ENCODE measurements around the gene PARD3B.

The PARD3B gene

GRCh38 chr2:205499006-205499405, 953.7 kb downstream of the PARD3B start:
- no peak for DNase-seq (ENCODE audit: low read depth in 2 of 2)

GRCh38 chr2:205500065-205500464, 954.8 kb downstream of the PARD3B start:
- no peak for DNase-seq (ENCODE audit: low read depth in 2 of 2)

DNA sequence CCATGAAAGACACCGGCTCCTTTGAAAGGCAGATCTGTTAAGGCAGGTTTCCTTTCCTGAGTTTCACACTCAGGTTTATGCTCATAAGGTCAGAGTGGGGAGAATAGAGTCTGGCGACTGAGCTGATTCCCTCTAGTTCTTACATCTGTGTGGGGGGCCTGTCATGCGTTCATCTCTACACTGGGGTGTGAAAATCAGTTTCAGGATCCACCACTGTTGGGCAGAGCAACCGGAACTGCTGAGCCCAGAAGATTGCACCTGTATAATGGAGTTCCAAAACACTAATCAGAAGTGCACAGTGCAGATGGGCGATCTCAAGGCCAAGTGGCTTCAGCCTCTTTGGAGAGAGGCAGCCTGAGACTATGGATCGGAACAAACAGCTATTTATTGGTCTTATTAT, 955.7 kb downstream of the PARD3B start:
- DNase-seq (ENCODE audit: low read depth in 2 of 2), result no peak

GRCh38 chr2:205501826-205502225, 956.6 kb downstream of the PARD3B start:
- no peak for DNase-seq (ENCODE audit: low read depth in 2 of 2)

DNA sequence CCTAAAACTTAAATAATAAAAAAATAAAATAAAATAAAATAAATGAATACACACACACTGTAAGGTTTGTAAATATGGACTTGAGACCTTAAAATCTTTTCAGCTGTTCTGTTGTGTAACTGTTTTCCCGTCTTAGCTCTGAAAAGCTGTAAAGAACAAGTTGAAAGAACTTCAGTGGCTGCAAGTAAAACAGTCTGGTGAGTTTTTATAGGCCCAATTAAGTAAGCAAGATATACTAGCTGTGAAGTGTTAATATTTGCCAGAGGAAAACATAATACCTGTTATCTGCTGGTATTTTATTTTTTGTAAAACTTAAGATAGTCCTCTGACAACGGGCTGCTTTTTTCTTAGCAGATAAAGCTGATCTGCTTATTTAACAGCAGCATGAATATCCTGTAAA, 960.1 kb downstream of the PARD3B start:
- DNase-seq (ENCODE audit: low read depth in 2 of 2), result no peak

- no peak for DNase-seq (ENCODE audit: low read depth in 2 of 2)
Observed at GRCh38 chr2:205509655-205510054, 964.4 kb downstream of the PARD3B start.

DNA sequence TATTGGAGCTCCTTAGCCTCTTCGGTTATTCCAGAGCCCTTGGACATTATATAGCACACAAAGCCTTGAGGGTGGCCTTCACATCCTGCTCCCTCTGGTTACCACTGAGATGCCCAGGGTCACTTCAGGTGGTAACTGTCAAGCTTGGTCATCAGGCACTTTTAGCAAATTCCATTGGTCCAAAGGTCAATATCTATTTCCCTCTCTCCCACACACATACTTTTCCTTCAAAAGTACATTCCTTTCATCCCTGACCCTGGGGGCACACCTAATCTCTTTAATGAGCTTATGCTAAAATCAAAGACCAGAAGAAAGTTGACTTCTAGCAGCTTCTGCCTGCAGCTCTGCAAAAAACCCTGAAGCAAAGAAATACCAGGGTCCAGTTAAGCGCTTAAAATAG, 965.1 kb downstream of the PARD3B start:
- DNase-seq (ENCODE audit: low read depth in 2 of 2), result no peak

DNA sequence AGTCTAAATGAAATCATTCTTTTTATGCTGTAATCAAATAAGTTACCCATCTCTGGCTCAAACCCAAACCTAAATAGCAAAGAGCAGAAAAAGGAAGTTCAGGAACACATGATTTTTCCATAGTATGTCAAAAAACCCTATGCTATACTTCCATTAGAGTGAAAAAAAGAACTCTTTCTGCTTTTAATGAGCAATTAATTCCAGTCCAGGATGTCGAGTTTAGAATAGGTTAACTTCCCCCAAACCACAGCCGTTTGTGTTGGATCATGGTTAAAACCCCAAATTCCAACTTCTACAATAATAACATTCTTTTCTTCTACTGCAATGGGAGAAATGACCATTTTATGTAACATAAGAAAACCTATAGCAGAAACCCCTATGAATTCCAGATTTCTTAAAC, 965.9 kb downstream of the PARD3B start:
- no peak for DNase-seq (ENCODE audit: low read depth in 2 of 2)

- no peak for DNase-seq (ENCODE audit: low read depth in 2 of 2)
Observed at GRCh38 chr2:205511641-205512040, 966.4 kb downstream of the PARD3B start.

GRCh38 chr2:205520311-205520710, 975.0 kb downstream of the PARD3B start:
- DNase-seq (ENCODE audit: low read depth in 2 of 2), result no peak

DNA sequence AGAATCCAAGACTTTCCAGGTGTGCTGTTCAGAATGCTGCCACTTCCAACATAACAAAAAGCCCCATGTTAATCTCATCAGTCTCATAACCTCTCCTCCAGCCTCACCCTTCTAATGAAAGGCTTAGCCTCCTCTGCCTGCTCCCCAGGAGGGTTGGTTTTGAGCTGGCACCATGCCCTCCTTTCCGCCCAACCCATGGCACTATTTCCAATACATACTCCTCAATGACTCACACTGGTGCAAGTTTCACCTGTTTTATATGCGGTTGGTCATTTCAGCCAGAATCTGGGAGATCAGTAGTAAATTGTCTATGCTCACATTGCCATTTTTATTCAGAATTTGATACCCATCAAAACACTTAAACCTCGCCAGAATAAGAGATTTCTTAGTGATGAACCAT, 979.4 kb downstream of the PARD3B start:
- DNase-seq (ENCODE audit: low read depth in 2 of 2), result no peak

DNA sequence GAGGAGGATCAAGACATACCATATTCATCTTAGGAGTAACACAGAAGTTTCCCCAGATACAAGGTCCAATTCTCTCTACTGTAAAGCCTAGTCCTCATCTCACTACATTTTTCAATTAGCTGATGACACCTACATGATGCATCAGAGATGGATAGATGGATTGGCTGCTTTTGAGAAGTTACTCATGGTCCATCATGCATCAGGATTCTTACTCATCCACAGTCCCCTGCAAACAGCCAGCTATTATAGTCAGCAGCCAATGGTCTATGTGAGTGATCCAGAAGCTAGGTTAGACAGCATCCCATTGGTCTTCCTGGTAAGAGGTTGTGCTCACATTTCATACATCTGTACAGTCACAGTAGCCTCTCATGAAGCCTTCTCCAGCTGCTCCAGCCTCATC, 982.5 kb downstream of the PARD3B start:
- DNase-seq (ENCODE audit: low read depth in 2 of 2), result no peak

GRCh38 chr2:205531072-205531471, 985.8 kb downstream of the PARD3B start:
- no peak for DNase-seq (ENCODE audit: low read depth in 2 of 2)

DNA sequence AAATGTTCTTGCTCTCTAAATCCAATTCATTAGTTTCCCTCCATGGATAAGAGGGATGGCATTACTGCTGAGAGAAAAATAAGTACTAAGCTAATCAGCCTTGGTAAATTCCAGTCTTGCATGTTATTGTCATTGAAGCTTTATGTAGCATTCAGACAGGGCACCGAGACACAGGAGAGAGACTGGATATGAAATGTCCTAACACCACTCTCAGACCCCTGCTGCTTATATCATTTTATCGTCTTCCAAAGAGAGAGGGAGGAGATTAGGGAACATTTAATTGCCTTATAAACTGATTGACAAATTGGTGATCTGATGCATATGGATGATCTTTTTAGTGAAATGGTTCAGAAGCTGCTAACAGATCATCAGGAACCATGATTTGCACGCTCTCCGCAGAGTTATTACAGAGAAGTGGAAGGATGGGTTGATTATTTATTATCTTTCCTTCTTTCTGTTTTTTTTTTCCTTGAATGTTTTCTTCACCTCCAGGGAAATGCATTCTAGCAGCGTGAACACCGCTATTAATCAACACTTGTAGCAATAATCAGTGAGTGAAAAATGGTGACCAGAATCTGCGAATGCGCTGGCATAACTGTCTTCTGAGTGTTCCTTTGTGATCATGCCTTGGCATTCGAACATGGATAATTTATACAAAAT, 986.3 kb downstream of the PARD3B start:
- no peak for DNase-seq (ENCODE audit: low read depth in 2 of 2)

DNA sequence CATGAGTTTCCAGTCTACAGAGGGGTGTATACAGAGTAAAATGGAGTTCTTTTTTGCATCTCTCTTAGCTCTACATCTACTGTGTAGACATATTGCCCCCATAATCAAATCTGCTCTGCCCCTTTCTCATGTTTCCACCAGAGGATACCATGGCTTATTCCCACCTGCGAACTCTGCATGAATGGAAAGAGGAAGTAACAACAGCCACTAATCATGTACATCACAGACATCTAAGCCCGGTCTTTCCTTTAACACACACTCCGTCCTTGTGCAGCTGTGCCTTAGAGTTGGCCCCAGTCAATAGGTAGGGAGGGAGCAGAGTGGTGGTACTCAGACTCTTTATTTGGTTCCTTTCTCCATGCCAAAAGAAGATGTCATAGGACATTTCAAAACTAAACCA, 989.7 kb downstream of the PARD3B start:
- DNase-seq (ENCODE audit: low read depth in 2 of 2), result no peak

DNA sequence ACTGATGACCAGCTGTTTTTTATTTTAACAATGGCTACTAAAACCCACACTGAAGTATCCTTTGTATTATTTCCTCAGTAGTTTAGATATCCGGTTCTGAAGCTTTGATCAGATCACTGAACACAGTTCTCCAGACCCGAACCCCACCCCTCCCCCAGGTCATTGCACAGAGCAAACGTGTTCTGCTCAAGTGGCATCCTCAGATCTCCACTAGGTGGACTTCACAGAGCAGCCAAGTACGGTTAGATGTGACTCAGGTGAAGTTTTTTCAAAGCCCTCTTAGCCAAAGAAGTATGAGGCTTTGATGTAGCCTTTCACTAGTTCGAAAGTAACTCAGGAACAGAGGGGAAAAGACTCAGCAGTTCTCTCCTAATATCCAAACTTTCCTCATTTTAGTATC, 994.3 kb downstream of the PARD3B start:
- no peak for DNase-seq (ENCODE audit: low read depth in 2 of 2)

- no peak for DNase-seq (ENCODE audit: low read depth in 2 of 2)
Observed at GRCh38 chr2:205540036-205540435, 994.8 kb downstream of the PARD3B start.

- DNase-seq (ENCODE audit: low read depth in 2 of 2), result no peak
Observed at GRCh38 chr2:205543262-205543843, 998.1 kb downstream of the PARD3B start.

GRCh38 chr2:205543937-205544702, 998.8 kb downstream of the PARD3B start:
- no peak for DNase-seq (ENCODE audit: low read depth in 2 of 2)

DNA sequence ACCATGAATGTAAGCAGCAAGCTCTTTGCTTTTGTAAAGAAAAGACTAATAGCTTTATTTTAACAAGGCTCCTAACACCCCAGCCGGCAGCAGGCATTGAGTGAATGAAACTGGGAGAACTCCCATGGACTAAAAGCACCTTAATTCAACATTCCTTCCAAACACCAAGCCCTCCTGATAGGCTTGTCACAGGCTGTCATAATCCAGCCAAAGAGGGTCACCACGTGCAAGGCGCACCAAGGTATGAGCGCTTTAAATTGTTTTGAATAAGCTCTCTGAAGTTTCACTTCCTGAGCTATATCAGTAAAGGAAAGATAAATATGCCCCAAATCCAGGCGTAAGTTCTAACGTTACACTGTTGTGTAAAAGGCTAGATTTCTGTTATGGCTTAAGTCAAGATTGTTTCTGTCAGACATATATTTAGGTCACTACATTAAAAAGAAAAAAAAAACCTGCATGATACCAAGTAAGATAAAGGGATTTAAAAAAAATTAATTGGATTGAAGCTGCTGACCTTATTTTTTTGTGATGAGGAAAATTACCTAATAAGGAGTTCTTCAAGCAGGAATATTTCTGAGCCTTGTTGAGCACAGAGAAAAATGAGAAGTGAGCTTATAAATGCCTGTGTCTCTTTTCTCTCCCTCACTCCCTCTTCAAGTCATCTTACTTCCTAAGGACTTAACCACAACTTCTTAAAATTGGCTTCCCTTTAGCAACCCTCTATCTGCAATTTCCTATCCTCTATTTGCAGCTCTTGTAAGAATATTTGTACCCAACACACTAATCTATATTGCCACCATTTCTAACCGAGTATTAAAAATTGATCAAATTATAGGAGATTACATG, 1000.9 kb downstream of the PARD3B start:
- DNase-seq (ENCODE audit: low read depth in 2 of 2), result no peak

DNA sequence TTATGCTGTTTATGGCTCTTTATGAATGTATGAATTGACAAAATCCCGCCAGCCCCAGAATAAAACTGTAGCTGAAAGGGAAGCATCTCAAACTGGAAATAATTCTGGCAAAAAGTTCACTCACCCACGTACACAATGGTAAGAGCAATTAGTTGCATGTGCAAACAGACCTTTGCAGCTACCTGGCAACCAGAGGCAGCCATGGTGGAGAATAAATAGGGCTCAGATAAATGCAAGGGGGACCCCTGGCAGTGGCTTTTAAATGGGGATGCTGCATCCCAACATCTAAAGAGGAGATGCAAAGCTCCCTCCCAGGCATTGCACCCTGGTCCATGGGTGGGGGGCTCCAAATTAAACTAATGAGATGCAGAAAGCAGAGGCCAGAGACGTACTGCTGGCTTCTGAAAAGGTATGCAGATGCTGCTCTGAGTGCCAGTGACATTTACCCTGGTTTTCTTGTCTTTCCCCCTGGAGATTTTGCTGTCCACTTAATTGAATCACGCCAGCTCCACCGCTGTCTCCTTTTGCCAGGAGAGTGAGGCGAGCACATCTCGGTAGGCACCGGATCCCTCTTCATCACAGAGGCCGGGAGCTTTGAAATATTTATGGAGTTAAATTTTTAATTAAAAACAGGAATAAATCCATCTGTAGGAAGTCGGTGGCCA, 1010.4 kb downstream of the PARD3B start:
- DNase-seq (ENCODE audit: low read depth in 2 of 2), result no peak

GRCh38 chr2:205556357-205556756, 1011.1 kb downstream of the PARD3B start:
- DNase-seq (ENCODE audit: low read depth in 2 of 2), result no peak
